K562 (cell line): ENCODE data around the gene H3-3A. TPM values are rescaled to one million over a fixed set of nuclear protein-coding genes. Genes with fewer than 3 reads are reported as not detected.
A peak's percentile ranks its signal among the peaks of the same experiment; 100 is the strongest.

Experiments
- ATF6 ChIP-seq: sonication (generic); formaldehyde crosslinking; IDR thresholded peaks from 2 replicates; pipeline ENCODE4 v1.4.0; 2020; ENCODE audit warnings: mild to moderate bottlenecking, missing genetic modification reagents
- CBFB ChIP-seq: sonication (generic); formaldehyde crosslinking; IDR thresholded peaks from 2 replicates; pipeline ENCODE4 v1.4.0; 2020; ENCODE audit warnings: mild to moderate bottlenecking, missing genetic modification reagents
- CREM ChIP-seq: IDR thresholded peaks from 2 replicates; pipeline ENCODE4 v1.6.1; 2014; ENCODE audit warnings: antibody characterized with exemption, low read depth
- GABPA ChIP-seq: fragments of 200-800 bp; sonication (Bioruptor generic); conservative IDR thresholded peaks from 2 replicates; pipeline ENCODE4 v1.6.1; 2016; ENCODE audit warnings: low read depth, missing genetic modification characterization, missing compliant biosample characterization
- HLTF ChIP-seq: fragments of 450-650 bp; IDR thresholded peaks from 2 replicates; pipeline ENCODE4 v1.6.1; 2016
- KLF1 ChIP-seq: fragments of 450-650 bp; IDR thresholded peaks from 2 replicates; pipeline ENCODE4 v1.6.1; 2016; ENCODE audit warnings: missing genetic modification characterization, missing compliant biosample characterization
- KLF13 ChIP-seq: fragments of 450-650 bp; IDR thresholded peaks from 2 replicates; pipeline ENCODE4 v1.6.1; 2016; ENCODE audit warnings: missing genetic modification characterization, low read depth, mild to moderate bottlenecking, missing compliant biosample characterization, moderate library complexity, borderline replicate concordance
- MTA1 ChIP-seq: fragments of 450-650 bp; IDR thresholded peaks from 2 replicates; pipeline ENCODE4 v1.6.1; 2017; ENCODE audit warnings: borderline replicate concordance
- NCOR1 ChIP-seq: fragments of 450-650 bp; IDR thresholded peaks from 2 replicates; pipeline ENCODE4 v1.6.1; 2016; ENCODE audit warnings: mild to moderate bottlenecking, moderate library complexity
- RB1 ChIP-seq: fragments of 450-650 bp; IDR thresholded peaks from 2 replicates; pipeline ENCODE4 v1.6.1; 2017; ENCODE audit warnings: low read depth, mild to moderate bottlenecking
- SAFB ChIP-seq: fragments of 200-400 bp; formaldehyde crosslinking; IDR thresholded peaks from 2 replicates; pipeline ENCODE4 v1.6.1; 2017; ENCODE audit warnings: low read depth, low read length, borderline replicate concordance
- SAP30 ChIP-seq: fragments of 200-600 bp; sonication (generic); IDR thresholded peaks from 2 replicates; pipeline ENCODE4 v1.6.1; 2012; ENCODE audit warnings: borderline replicate concordance, low read depth, mild to moderate bottlenecking, moderate library complexity, low read length, control low read depth, inconsistent platforms; ENCODE audit not compliant: insufficient read depth, poor library complexity, severe bottlenecking
- SMARCE1 ChIP-seq: fragments of 450-650 bp; IDR thresholded peaks from 2 replicates; pipeline ENCODE4 v1.7.1; 2016; ENCODE audit warnings: mild to moderate bottlenecking
- TAL1 ChIP-seq: fragments of 450-650 bp; IDR thresholded peaks from 2 replicates; pipeline ENCODE4 v1.6.1; 2016; ENCODE audit warnings: mild to moderate bottlenecking
- TRIM24 ChIP-seq, 2 experiments: fragments of 450-650 bp; IDR thresholded peaks; 2 replicates each; pipeline ENCODE4 v1.6.1; 2016
- ZBTB1 ChIP-seq: sonication (generic); formaldehyde crosslinking; IDR thresholded peaks from 2 replicates; pipeline ENCODE4 v1.8.1; 2023; ENCODE audit warnings: missing genetic modification reagents, low read depth, mild to moderate bottlenecking, borderline replicate concordance
- ZBTB17 ChIP-seq: fragments of 450-650 bp; formaldehyde crosslinking; IDR thresholded peaks from 2 replicates; pipeline ENCODE4 v1.4.0; 2020; ENCODE audit warnings: mild to moderate bottlenecking
- ZNF764 ChIP-seq: fragments of 250-450 bp; sonication (Bioruptor Pico); IDR thresholded peaks from 2 replicates; pipeline ENCODE4 v1.4.0; 2020; ENCODE audit warnings: low read depth, mild to moderate bottlenecking, moderate library complexity
- polyA plus RNA-seq, 8 experiments: library from polyadenylated mRNA; depleted of rRNA in 4 of 8; stranded (reverse) in 5 of 8; unstranded in 3 of 8; fragments of >200 nt; fragmentation: Nextera tagmentation in 2 of 8; fragmentation: Illumina TruSeq in 1 of 8; extraction: Ambion mirVana in 2 of 8; extraction: Trizol in 1 of 8; gene quantifications; 2 replicates each; pipeline versions ENCODE4 v1.2.1 to v1.2.3, GENCODE V29; 2011 to 2014; ENCODE audit warnings: inconsistent platforms in 1 of 8, missing spikeins in 1 of 8
- total RNA-seq, 7 experiments: library from RNA; depleted of rRNA in 6 of 7; stranded (reverse); fragments of >200 nt in 6 of 7; fragmentation: Illumina TruSeq in 2 of 7; extraction: Trizol in 2 of 7; gene quantifications; 2 replicates each; pipeline versions ENCODE4 v1.2.1 to v1.2.3, GENCODE V29; 2011 to 2021; ENCODE audit warnings: low replicate concordance in 1 of 7
- TF ChIP-seq, protein P1 (sequence below): sonication (generic); formaldehyde crosslinking; IDR thresholded peaks from 2 replicates; pipeline ENCODE4 v1.8.0; 2022; ENCODE audit warnings: mild to moderate bottlenecking, missing genetic modification reagents
- TF ChIP-seq, protein P2 (sequence below), 2 experiments: IDR thresholded peaks; 2 replicates each; pipeline ENCODE4 v1.6.1; 2012; ENCODE audit warnings: improper control_type of control experiment in 2 of 2, low read depth in 2 of 2, low read length in 2 of 2, borderline replicate concordance in 1 of 2

The H3-3A gene
- total and polyA plus RNA-seq, 9 of the 15 experiments (the other 6 are each of a cell fraction or from before 2014, with no cell fraction given), result 426 to 1,083 (median 591) TPM

GRCh38 chr1:226061841-226062557 lies 517 bp upstream of the H3-3A start (continued):
- TF ChIP-seq ZNF764 (CRISPR knock-in tag) (no peak), ATF6 (CRISPR knock-in tag) (0 out of 2 replicates have a peak, but pooled peaks have one; percentile 30), GABPA (peak; percentile 75), ZBTB17 (CRISPR knock-in tag) (peak; percentile 77), MTA1 (no peak), SAP30 (peak; percentile 64), SMARCE1 (no peak), KLF13 (tag) (no peak; the same call in 1 of the 2 replicates), TAL1 (no peak), KLF1 (tag) (peak; percentile 71; the same call in 1 of the 2 replicates), CBFB (CRISPR knock-in tag) (no peak), RB1 (peak; percentile 93), HLTF (no peak), SAFB (peak; percentile 12; the same call in 1 of the 2 replicates), ZBTB1 (peak; percentile 81), NCOR1 (peak; percentile 56), CREM (peak; percentile 22; the same call in 1 of the 2 replicates), TRIM24 (IDR thresholded peaks at IDR 0.05) (no peak)
- TF ChIP-seq, protein P1, sequence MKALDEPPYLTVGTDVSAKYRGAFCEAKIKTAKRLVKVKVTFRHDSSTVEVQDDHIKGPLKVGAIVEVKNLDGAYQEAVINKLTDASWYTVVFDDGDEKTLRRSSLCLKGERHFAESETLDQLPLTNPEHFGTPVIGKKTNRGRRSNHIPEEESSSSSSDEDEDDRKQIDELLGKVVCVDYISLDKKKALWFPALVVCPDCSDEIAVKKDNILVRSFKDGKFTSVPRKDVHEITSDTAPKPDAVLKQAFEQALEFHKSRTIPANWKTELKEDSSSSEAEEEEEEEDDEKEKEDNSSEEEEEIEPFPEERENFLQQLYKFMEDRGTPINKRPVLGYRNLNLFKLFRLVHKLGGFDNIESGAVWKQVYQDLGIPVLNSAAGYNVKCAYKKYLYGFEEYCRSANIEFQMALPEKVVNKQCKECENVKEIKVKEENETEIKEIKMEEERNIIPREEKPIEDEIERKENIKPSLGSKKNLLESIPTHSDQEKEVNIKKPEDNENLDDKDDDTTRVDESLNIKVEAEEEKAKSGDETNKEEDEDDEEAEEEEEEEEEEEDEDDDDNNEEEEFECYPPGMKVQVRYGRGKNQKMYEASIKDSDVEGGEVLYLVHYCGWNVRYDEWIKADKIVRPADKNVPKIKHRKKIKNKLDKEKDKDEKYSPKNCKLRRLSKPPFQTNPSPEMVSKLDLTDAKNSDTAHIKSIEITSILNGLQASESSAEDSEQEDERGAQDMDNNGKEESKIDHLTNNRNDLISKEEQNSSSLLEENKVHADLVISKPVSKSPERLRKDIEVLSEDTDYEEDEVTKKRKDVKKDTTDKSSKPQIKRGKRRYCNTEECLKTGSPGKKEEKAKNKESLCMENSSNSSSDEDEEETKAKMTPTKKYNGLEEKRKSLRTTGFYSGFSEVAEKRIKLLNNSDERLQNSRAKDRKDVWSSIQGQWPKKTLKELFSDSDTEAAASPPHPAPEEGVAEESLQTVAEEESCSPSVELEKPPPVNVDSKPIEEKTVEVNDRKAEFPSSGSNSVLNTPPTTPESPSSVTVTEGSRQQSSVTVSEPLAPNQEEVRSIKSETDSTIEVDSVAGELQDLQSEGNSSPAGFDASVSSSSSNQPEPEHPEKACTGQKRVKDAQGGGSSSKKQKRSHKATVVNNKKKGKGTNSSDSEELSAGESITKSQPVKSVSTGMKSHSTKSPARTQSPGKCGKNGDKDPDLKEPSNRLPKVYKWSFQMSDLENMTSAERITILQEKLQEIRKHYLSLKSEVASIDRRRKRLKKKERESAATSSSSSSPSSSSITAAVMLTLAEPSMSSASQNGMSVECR (CRISPR knock-in tag), result peak; percentile 63
- TF ChIP-seq, protein P2, sequence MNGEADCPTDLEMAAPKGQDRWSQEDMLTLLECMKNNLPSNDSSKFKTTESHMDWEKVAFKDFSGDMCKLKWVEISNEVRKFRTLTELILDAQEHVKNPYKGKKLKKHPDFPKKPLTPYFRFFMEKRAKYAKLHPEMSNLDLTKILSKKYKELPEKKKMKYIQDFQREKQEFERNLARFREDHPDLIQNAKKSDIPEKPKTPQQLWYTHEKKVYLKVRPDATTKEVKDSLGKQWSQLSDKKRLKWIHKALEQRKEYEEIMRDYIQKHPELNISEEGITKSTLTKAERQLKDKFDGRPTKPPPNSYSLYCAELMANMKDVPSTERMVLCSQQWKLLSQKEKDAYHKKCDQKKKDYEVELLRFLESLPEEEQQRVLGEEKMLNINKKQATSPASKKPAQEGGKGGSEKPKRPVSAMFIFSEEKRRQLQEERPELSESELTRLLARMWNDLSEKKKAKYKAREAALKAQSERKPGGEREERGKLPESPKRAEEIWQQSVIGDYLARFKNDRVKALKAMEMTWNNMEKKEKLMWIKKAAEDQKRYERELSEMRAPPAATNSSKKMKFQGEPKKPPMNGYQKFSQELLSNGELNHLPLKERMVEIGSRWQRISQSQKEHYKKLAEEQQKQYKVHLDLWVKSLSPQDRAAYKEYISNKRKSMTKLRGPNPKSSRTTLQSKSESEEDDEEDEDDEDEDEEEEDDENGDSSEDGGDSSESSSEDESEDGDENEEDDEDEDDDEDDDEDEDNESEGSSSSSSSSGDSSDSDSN (IDR thresholded peaks at IDR 0.05; ENCODE audit: borderline replicate concordance in 1 of 2, low read depth in 2 of 2, low read length in 2 of 2), result peak in 1 of 2 experiments; percentile 82; a peak in 2 of 4 replicates
